ENCODE results near the gene SMOC1. TPM values are rescaled to one million over a fixed set of nuclear protein-coding genes. Genes with fewer than 3 reads are reported as not detected.

SMOC1 gene
- total RNA-seq, 1 donor from 2014 or later: not detected

GRCh38 chr14:70080076-70080475 is 200.9 kb downstream of the SMOC1 start:
- intact Hi-C loops (cut with micrococcal nuclease): no loop called here

Other genes with a start within 250 kb of the SMOC1 start
- gene SRSF5, start 112.3 kb upstream of the SMOC1 start, total RNA-seq: 294 and 309 TPM in 2 replicates
- not detected in 2 replicates for gene SLC10A1, start 82.2 kb upstream of the SMOC1 start, total RNA-seq